Esophagus muscularis mucosa (tissue), 4 donors: ENCODE data around the gene LEAP2. TPM values are rescaled to one million over a fixed set of nuclear protein-coding genes. Genes with fewer than 3 reads are reported as not detected.

Experiments used
- DNase-seq: peaks from one replicate; pipeline ENCODE4 v3.0.0-alpha.2; 2017; ENCODE audit errors: extremely low spot score
- H3K27ac ChIP-seq, 4 donors: fragments of 200-600 bp; sonication (generic); replicated peaks in 1 of 4; 1 replicate in 3 of 4; 2 replicates in 1 of 4; pipeline ENCODE4 v1.5.1; 2016 to 2019; ENCODE audit warnings: mild to moderate bottlenecking in 1 of 4
- H3K27me3 ChIP-seq, 4 donors: fragments of 200-600 bp; sonication (generic); one replicate each; pipeline versions ENCODE4 v1.5.1 to v1.6.0; 2016 to 2019
- H3K36me3 ChIP-seq, 4 donors: fragments of 200-600 bp; sonication (generic); one replicate each; pipeline ENCODE4 v1.5.1; 2016 to 2019
- H3K4me1 ChIP-seq, 4 donors: fragments of 200-600 bp; sonication (generic); one replicate each; pipeline ENCODE4 v1.5.1; 2016 to 2019
- H3K4me3 ChIP-seq, 4 donors: fragments of 200-600 bp; sonication (generic); 1 replicate in 2 of 4; 2 replicates in 2 of 4; pipeline ENCODE4 v1.5.1; 2016 to 2019; ENCODE audit warnings: mild to moderate bottlenecking in 4 of 4, moderate library complexity in 1 of 4
- H3K9me3 ChIP-seq, 4 donors: fragments of 200-600 bp; sonication (generic); 1 replicate in 3 of 4; 2 replicates in 1 of 4; pipeline ENCODE4 v1.5.1; 2016 to 2019
- CTCF ChIP-seq, 3 experiments: fragments of 200-600 bp in 2 of 3; fragments of 450-650 bp in 1 of 3; sonication (generic) in 2 of 3; IDR thresholded peaks; one replicate each; pipeline ENCODE4 v1.5.1; 2017 to 2019; ENCODE audit warnings: antibody characterized with exemption in 3 of 3, mild to moderate bottlenecking in 2 of 3, moderate library complexity in 1 of 3
- EP300 ChIP-seq: sonication (generic); formaldehyde crosslinking; IDR thresholded peaks from one replicate; pipeline ENCODE4 v1.6.1; 2017; ENCODE audit warnings: antibody characterized with exemption
- POLR2A ChIP-seq: fragments of 450-650 bp; IDR thresholded peaks from one replicate; pipeline ENCODE4 v1.6.1; 2017; ENCODE audit warnings: antibody characterized with exemption, moderate library complexity, mild to moderate bottlenecking, low read depth
- POLR2AphosphoS5 ChIP-seq, 2 donors: sonication (generic); formaldehyde crosslinking; IDR thresholded peaks; one replicate each; pipeline ENCODE4 v1.6.1; 2017; ENCODE audit warnings: antibody characterized with exemption in 2 of 2
- WGBS: methylation state at CpG from one replicate; pipeline ENCODE4 v1.1.5; 2018; 5-methylcytosine and 5-hydroxymethylcytosine counted together
- intact Hi-C: fragments of 100-400 bp; cut with DNase I; formaldehyde crosslinking; loops from one replicate; pipeline ENCODE4 v1.15.1; 2023
- small RNA-seq, 3 donors: library from RNA; depleted of rRNA; stranded (forward); fragments of <200 nt; gene quantifications; one replicate each; pipeline ENCODE3, GENCODE V24; 2016
- total RNA-seq, 4 donors: library from RNA; depleted of rRNA; stranded (reverse); fragments of >200 nt; gene quantifications; one replicate each; pipeline versions ENCODE4 v1.1.0 to v1.2.1, GENCODE V29; 2016

LEAP2 gene
- total RNA-seq, 4 donors from 2014 or later = 0.23 to 1.2 (median 0.26) TPM; not detected in 1

DNA sequence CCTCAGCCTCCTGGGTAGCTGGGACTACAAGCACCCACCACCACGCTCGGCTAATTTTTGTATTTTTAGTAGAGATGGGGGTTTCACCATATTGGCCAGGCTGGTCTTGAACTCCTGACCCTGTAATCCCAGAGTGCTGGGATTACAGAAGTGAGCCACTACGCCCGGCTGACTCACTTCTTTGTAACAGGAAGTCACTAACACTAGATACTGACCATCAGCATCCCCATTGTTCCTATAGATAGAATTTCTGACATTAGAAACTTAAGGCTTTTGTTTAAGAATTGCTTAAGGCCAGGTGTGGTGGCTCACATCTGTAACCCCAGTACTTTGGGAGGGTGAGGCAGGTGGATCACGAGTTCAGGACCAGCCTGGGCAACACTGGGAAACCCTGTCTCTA lies 42.2 kb downstream of the LEAP2 start:
- H3K4me1 ChIP-seq = peaks cover 0 to 5% (median 0%) of the 10 kb centered on the region in 4 donors
- intact Hi-C loops = no loop called here
- H3K36me3 ChIP-seq = peaks cover 7 to 74% (median 37%) of the 10 kb centered on the region in 4 donors

DNA sequence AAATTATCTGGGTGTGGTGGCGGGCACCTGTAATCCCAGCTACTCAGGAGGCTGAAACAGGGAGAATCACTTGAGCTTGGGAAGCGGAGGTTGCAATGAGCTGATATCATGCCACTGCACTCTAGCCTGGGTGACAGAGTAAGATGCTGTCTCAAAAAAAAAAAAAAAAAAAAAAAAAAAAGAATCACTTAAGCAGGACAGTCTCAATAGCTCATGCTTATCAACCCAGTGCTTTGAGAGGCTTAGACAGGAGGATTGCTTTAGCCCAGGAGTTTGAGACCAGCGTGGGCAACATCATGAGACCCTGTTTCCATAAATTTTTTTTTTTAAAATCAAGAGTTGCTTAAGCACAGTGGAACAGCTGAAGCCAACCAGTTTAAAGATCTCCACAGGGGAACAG lies 42.6 kb downstream of the LEAP2 start:
- intact Hi-C loops = no loop called here
- DNase-seq = no peak
- 94% methylated on average over 3 of the region's 3 CpGs for WGBS
- H3K36me3 ChIP-seq = peaks cover 7 to 78% (median 39%) of the 10 kb centered on the region in 4 donors
- H3K4me3 ChIP-seq = no peak overlapping the region
- no peak overlapping the region for H3K27ac ChIP-seq
- peaks cover 0 to 5% (median 0%) of the 10 kb centered on the region in 4 donors for H3K4me1 ChIP-seq
- H3K9me3 ChIP-seq = no peaks in the 10 kb centered on the region
- no peaks in the 10 kb centered on the region for H3K27me3 ChIP-seq
- TF ChIP-seq POLR2A (no peak), CTCF (IDR thresholded peaks at IDR 0.05) (no peak), POLR2AphosphoS5 (IDR thresholded peaks at IDR 0.05) (no peak), EP300 (no peak)

More for the DNA sequence above, 42.2 kb downstream of the LEAP2 start:
- no peak overlapping the region for H3K4me3 ChIP-seq
- no peak for DNase-seq
- H3K27me3 ChIP-seq = no peaks in the 10 kb centered on the region
- H3K9me3 ChIP-seq = no peaks in the 10 kb centered on the region
- TF ChIP-seq POLR2A (no peak), POLR2AphosphoS5 (IDR thresholded peaks at IDR 0.05) (no peak), CTCF (IDR thresholded peaks at IDR 0.05) (no peak), EP300 (no peak)
- no peak overlapping the region for H3K27ac ChIP-seq
- WGBS = 100% methylated on average over 5 of the region's 5 CpGs

Small RNA genes within 50 kb of the gene (small RNA-seq; reads per million reads assigned to genes)
- gene RNA5SP192 = 0 reads per million in 3 donors

Other genes starting within 250 kb of the LEAP2 start
- gene IL13, start 215.5 kb upstream of the LEAP2 start, total RNA-seq = not detected
- gene IL4, start 199.7 kb upstream of the LEAP2 start, total RNA-seq = not detected
- gene KIF3A, start 136.1 kb upstream of the LEAP2 start, total RNA-seq = 1 to 10 TPM; 5.5 to 9.6 (median 8.3) TPM
- under 1 TPM in 1 of 4 donors, not detected in 3; 0.39 TPM for gene CCNI2, start 126.2 kb upstream of the LEAP2 start, total RNA-seq
- gene SEPTIN8, start 96.4 kb upstream of the LEAP2 start, total RNA-seq = 10 to 100 TPM; 26.7 to 42.8 (median 36.9) TPM
- under 1 TPM; 0.06 to 0.83 (median 0.15) TPM for gene SOWAHA, start 60.4 kb upstream of the LEAP2 start, total RNA-seq
- gene SHROOM1, start 43.0 kb upstream of the LEAP2 start, total RNA-seq = 10 to 100 TPM in 3 of 4 donors, 1 to 10 TPM in 1; 4.5 to 21.2 (median 13.1) TPM
- gene GDF9, start 7.2 kb upstream of the LEAP2 start, total RNA-seq = 1 to 10 TPM in 1 of 4 donors, under 1 TPM in 2, not detected in 1; under 0.01 to 1.4 (median 0.23) TPM
- gene UQCRQ, start 7.0 kb upstream of the LEAP2 start, total RNA-seq = 100 to 1,000 TPM; 113 to 184 (median 126) TPM
- gene AFF4, start 90.0 kb downstream of the LEAP2 start, total RNA-seq = 10 to 100 TPM; 56.1 to 74.1 (median 63.0) TPM
- 10 to 100 TPM in 2 of 4 donors, 1 to 10 TPM in 2; 8.6 to 40.8 (median 13.1) TPM for gene ZCCHC10, start 152.9 kb downstream of the LEAP2 start, total RNA-seq
- 10 to 100 TPM; 54.1 to 65.2 (median 55.3) TPM for gene HSPA4, start 178.3 kb downstream of the LEAP2 start, total RNA-seq